ENCODE data around the gene RNU5B-1. TPM values are rescaled to one million over a fixed set of nuclear protein-coding genes. Genes with fewer than 3 reads are reported as not detected.

Gene RNU5B-1
- total RNA-seq, 1 donor from 2014 or later, result not detected

DNA sequence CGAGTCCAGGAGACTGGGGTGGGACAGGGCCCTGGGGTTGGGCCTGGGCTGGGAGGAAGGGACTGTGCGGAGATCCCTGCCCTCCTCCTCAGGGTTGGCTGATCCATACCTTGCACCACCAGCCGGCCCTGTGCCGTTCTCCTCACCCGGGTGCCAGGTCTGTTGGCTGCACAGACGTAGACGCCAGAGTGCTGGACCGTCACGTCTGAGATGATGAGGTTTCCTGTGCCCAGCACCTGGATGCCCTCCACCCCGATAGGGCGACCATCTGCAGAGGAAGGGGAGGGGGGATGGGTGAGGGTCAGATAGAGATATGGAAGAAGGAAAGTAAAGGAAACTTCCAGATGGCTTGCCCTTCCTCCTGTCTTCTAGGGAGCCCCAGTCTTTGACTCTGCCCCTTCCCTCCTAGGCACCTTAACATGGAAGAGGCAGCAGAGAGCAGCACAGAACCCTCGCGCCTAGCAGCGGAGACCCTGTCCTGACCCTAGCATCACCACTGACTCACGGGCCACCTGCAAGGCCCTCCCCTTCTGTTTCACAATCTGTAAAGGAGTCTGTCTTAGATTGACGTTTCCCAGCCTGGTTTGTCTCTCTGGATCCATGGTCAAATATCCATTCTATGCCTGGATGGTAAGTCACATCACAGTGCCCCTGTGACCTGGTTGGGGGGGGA is 28.8 kb downstream of the RNU5B-1 start:
- Mint-ChIP-seq H3K36me3 (ENCODE audit: low read depth) (no peaks in the 10 kb centered on the region), H3K27me3 (ENCODE audit: low read depth) (no peaks in the 10 kb centered on the region), H3K4me1 (ENCODE audit: low read depth) (no peaks in the 10 kb centered on the region), H3K4me3 (ENCODE audit: low read depth) (no peak overlapping the region), H3K9me3 (no peaks in the 10 kb centered on the region), H3K27ac (no peak overlapping the region)
- intact Hi-C loops (cut with micrococcal nuclease), result no loop called here
- DNase-seq (ENCODE audit: low spot score), result no peak

DNA sequence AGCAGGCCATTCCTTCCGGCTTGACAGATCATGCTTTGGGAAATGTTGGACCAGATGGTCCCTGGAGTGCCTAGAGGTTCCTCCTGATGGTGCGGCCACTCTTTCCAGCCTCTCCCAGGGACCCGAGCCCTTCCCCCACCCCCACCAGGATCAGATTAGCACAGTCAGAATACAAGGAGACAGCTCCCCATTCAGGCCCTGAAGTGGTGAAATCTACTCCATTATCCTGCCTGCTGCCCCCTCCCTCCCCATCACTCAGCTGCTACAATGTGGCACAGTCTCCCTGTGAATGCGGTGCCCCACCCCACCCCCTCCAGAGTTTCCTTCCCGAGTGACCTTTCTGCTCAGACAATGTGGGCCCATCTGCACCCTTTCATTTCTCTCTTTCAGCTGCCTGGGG is 29.4 kb downstream of the RNU5B-1 start:
- Mint-ChIP-seq H3K4me1 (ENCODE audit: low read depth) (no peaks in the 10 kb centered on the region), H3K4me3 (ENCODE audit: low read depth) (no peak overlapping the region), H3K36me3 (ENCODE audit: low read depth) (no peaks in the 10 kb centered on the region), H3K27me3 (ENCODE audit: low read depth) (no peaks in the 10 kb centered on the region), H3K27ac (no peak overlapping the region), H3K9me3 (no peaks in the 10 kb centered on the region)
- intact Hi-C loops (cut with micrococcal nuclease), result no loop called here
- DNase-seq (ENCODE audit: low spot score), result no peak

GRCh38 chr15:65334586-65335231 is 30.2 kb downstream of the RNU5B-1 start:
- H3K4me1 Mint-ChIP-seq (ENCODE audit: low read depth), result no peaks in the 10 kb centered on the region
- no peaks in the 10 kb centered on the region for H3K36me3 Mint-ChIP-seq (ENCODE audit: low read depth)
- H3K4me3 Mint-ChIP-seq (ENCODE audit: low read depth), result no peak overlapping the region
- H3K27ac Mint-ChIP-seq, result no peak overlapping the region
- no peaks in the 10 kb centered on the region for H3K9me3 Mint-ChIP-seq
- intact Hi-C loops (cut with micrococcal nuclease), result no loop called here
- no peak for DNase-seq (ENCODE audit: low spot score)
- H3K27me3 Mint-ChIP-seq (ENCODE audit: low read depth), result peaks cover 2% of the 10 kb centered on the region

- no peaks in the 10 kb centered on the region for H3K9me3 Mint-ChIP-seq
These were observed 31.0 kb downstream of the RNU5B-1 start for GRCh38 chr15:65335278-65336055.

DNA sequence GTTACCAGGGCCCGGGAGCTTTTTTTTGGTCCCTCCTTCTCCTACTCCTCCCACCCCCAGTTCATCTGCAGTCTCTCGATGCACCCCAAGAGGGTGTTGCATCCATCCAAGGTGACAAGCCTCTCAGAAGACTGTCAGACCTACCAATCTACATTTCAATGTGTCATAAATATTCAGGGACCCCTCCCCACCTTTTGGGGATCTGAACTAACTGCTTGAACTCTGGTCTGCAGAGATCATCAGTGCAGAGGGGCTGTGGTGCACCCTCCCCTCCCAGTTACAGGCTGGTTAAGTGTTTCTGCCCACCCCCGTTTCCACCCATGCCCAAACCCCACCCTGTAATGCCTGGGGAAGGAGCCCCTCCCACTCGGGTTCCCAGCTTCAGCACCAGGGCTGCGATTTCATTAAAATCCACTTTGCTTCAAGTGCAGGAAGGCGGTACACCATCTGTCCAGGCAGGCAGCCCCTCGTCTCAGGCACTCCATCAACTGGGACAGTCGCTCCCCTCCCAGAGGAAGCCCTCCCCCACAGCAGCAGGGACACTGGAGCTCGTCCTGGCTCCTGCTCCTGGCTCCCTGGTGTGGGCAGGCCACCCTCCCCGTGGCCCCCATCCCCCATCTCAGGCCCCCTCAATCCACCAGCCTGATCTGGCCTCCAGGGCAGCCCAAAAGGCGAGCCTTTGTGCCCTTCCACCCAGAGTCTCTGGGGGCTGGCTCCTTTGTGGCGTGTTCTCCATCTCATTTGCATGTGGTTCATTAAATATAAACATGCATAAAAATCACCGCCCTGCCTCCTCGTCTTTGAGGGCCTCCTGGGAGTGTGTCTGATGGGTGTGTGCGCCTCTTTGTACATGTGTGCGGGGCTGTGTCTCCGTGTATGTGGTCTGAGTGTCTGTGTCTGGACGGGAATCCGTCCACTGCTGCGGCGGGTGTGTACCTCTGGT is 32.3 kb downstream of the RNU5B-1 start:
- no peaks in the 10 kb centered on the region for H3K36me3 Mint-ChIP-seq (ENCODE audit: low read depth)
- no peak overlapping the region for H3K4me3 Mint-ChIP-seq (ENCODE audit: low read depth)
- DNase-seq (ENCODE audit: low spot score), result no peak
- H3K9me3 Mint-ChIP-seq, result no peaks in the 10 kb centered on the region
- H3K27me3 Mint-ChIP-seq (ENCODE audit: low read depth), result peaks cover 5% of the 10 kb centered on the region
- H3K27ac Mint-ChIP-seq, result no peak overlapping the region
- intact Hi-C loops (cut with micrococcal nuclease), result no loop called here
- H3K4me1 Mint-ChIP-seq (ENCODE audit: low read depth), result no peaks in the 10 kb centered on the region

More at GRCh38 chr15:65335278-65336055, 31.0 kb downstream of the RNU5B-1 start:
- Mint-ChIP-seq H3K27me3 (ENCODE audit: low read depth) (peaks cover 3% of the 10 kb centered on the region), H3K4me3 (ENCODE audit: low read depth) (no peak overlapping the region), H3K27ac (no peak overlapping the region), H3K4me1 (ENCODE audit: low read depth) (no peaks in the 10 kb centered on the region), H3K36me3 (ENCODE audit: low read depth) (no peaks in the 10 kb centered on the region)
- DNase-seq (ENCODE audit: low spot score), result no peak
- intact Hi-C loops (cut with micrococcal nuclease), result no loop called here

DNA sequence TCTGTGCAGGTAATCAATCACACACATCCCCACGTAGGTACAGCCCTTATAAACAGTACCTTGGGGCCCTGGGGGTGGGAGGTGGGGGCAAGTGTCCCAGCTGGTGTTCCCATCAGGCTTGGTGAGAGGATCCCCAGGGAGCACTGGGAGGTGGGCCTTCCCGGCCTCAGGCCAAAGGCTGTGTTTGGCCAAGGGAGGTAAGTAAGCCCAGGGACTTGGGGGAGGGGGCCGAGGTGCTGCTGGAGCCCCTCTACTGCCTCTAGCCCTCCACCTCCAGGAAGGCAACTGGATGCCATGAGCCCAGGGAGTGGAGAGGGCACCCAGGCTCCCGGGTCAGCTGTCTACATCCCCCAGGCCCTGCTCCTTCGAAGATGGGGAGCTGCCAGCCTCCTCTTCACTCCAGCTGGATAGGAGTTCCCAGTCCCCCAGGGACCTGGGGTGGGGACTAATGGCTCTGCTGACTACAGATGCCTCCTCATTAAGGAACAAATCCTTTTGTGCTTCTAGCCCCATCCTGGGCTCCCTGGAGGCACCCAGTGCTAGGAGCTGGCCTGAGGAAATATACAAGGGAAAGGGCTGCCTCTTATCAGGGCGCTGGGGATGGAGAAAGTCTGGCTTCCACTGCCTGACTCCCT is 33.1 kb downstream of the RNU5B-1 start:
- H3K36me3 Mint-ChIP-seq (ENCODE audit: low read depth), result no peaks in the 10 kb centered on the region
- no peaks in the 10 kb centered on the region for H3K9me3 Mint-ChIP-seq
- no peak for DNase-seq (ENCODE audit: low spot score)
- intact Hi-C loops (cut with micrococcal nuclease), result no loop called here
- H3K27ac Mint-ChIP-seq, result no peak overlapping the region
- H3K27me3 Mint-ChIP-seq (ENCODE audit: low read depth), result peaks cover 7% of the 10 kb centered on the region
- H3K4me3 Mint-ChIP-seq (ENCODE audit: low read depth), result no peak overlapping the region
- no peaks in the 10 kb centered on the region for H3K4me1 Mint-ChIP-seq (ENCODE audit: low read depth)

- intact Hi-C loops (cut with micrococcal nuclease), result no loop called here
- no peak overlapping the region for H3K27ac Mint-ChIP-seq
- no peak overlapping the region for H3K4me3 Mint-ChIP-seq (ENCODE audit: low read depth)
- no peak for DNase-seq (ENCODE audit: low spot score)
- H3K36me3 Mint-ChIP-seq (ENCODE audit: low read depth), result no peaks in the 10 kb centered on the region
- no peaks in the 10 kb centered on the region for H3K4me1 Mint-ChIP-seq (ENCODE audit: low read depth)
- peaks cover 8% of the 10 kb centered on the region for H3K27me3 Mint-ChIP-seq (ENCODE audit: low read depth)
- H3K9me3 Mint-ChIP-seq, result no peaks in the 10 kb centered on the region
These were observed 33.9 kb downstream of the RNU5B-1 start for GRCh38 chr15:65338366-65338765.

GRCh38 chr15:65338823-65339222 is 34.3 kb downstream of the RNU5B-1 start:
- H3K4me1 Mint-ChIP-seq (ENCODE audit: low read depth), result no peaks in the 10 kb centered on the region
- intact Hi-C loops (cut with micrococcal nuclease), result no loop called here
- H3K36me3 Mint-ChIP-seq (ENCODE audit: low read depth), result no peaks in the 10 kb centered on the region
- peaks cover 8% of the 10 kb centered on the region for H3K27me3 Mint-ChIP-seq (ENCODE audit: low read depth)
- H3K27ac Mint-ChIP-seq, result no peak overlapping the region
- no peaks in the 10 kb centered on the region for H3K9me3 Mint-ChIP-seq
- no peak overlapping the region for H3K4me3 Mint-ChIP-seq (ENCODE audit: low read depth)
- DNase-seq (ENCODE audit: low spot score), result no peak

DNA sequence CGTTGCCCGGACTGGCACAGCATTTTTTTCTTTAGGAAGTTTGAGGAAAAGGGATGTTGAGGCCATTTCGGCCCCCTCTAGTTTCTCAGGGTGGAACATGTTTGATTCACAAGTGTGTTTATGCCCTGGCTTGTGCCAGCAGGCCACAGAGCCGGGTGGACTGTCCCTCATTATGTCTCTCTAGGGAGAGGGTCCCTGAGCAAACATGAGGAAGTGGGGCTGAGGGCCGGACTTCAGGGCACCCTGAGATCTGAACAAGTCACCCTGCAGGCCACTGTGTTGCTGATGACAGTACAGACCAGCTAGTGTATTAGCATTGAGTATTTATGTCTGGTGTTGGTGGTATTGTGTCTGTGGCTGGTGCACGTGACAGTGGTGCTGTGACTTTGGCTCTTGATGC is 34.9 kb downstream of the RNU5B-1 start:
- DNase-seq (ENCODE audit: low spot score), result no peak
- Mint-ChIP-seq H3K9me3 (no peaks in the 10 kb centered on the region), H3K36me3 (ENCODE audit: low read depth) (no peaks in the 10 kb centered on the region), H3K27ac (no peak overlapping the region), H3K4me3 (ENCODE audit: low read depth) (no peak overlapping the region), H3K4me1 (ENCODE audit: low read depth) (no peaks in the 10 kb centered on the region), H3K27me3 (ENCODE audit: low read depth) (peaks cover 8% of the 10 kb centered on the region)
- intact Hi-C loops (cut with micrococcal nuclease), result no loop called here

DNA sequence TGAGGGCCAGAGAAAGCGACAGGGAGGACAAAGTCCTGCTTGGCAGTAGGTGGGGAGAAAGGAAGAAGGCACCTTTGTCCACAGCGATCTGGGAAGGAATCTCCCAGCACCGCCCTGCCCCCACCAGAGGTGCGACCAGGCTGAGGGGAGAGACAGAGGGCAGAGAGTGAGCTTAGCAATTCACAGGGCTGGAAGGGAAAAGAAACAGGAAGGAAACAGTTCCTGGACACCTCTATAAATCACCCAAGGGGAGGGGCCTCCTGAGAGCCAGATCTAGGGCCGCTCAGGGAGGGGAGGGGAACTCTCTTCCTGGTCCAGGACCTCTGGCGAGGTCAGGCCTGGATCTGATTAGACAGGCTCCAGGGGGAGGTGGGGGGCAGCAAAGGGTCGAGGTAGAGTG is 35.4 kb downstream of the RNU5B-1 start:
- intact Hi-C loops (cut with micrococcal nuclease), result no loop called here

GRCh38 chr15:65342493-65342892 is 38.0 kb downstream of the RNU5B-1 start:
- no peak for DNase-seq (ENCODE audit: low spot score)
- H3K36me3 Mint-ChIP-seq (ENCODE audit: low read depth), result no peaks in the 10 kb centered on the region

More for the DNA sequence above, 35.4 kb downstream of the RNU5B-1 start:
- peaks cover 8% of the 10 kb centered on the region for H3K27me3 Mint-ChIP-seq (ENCODE audit: low read depth)
- H3K4me1 Mint-ChIP-seq (ENCODE audit: low read depth), result no peaks in the 10 kb centered on the region
- DNase-seq (ENCODE audit: low spot score), result no peak
- H3K4me3 Mint-ChIP-seq (ENCODE audit: low read depth), result no peak overlapping the region
- no peaks in the 10 kb centered on the region for H3K36me3 Mint-ChIP-seq (ENCODE audit: low read depth)
- H3K27ac Mint-ChIP-seq, result no peak overlapping the region
- H3K9me3 Mint-ChIP-seq, result no peaks in the 10 kb centered on the region

DNA sequence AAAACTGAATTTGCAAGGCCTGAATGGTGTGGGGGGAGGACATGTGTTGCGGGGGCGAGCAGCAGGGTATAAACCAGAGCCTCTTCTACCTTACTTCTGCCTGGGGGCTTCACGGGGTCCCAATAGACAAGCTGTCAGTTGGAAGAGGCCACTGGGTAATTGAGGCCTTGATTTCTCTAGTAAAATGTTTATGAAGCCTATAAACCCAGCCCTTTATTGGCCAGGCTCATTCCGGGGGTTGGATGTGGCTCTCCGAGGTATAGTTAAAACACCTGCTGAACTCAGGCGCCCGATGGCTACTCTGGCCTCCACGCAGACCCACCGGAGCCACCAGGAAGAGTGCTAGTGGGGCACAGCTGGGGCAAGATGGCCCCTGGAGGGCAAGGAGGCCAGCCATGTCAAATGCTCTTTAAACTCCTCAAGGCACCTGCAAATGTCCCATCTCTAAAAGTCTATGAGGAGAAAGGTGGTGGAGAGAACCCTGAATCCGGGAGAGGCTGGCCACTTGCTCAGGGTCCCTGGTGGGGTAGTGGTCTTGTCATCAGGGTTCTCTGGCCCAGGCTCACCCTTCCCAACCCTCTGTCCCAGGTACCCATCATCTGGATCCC is 39.0 kb downstream of the RNU5B-1 start:
- no peaks in the 10 kb centered on the region for H3K9me3 Mint-ChIP-seq
- intact Hi-C loops (cut with micrococcal nuclease), result no loop called here
- peaks cover 8% of the 10 kb centered on the region for H3K27me3 Mint-ChIP-seq (ENCODE audit: low read depth)
- H3K4me1 Mint-ChIP-seq (ENCODE audit: low read depth), result no peaks in the 10 kb centered on the region
- no peak overlapping the region for H3K4me3 Mint-ChIP-seq (ENCODE audit: low read depth)
- no peaks in the 10 kb centered on the region for H3K36me3 Mint-ChIP-seq (ENCODE audit: low read depth)
- no peak for DNase-seq (ENCODE audit: low spot score)
- H3K27ac Mint-ChIP-seq, result no peak overlapping the region

More at GRCh38 chr15:65342493-65342892, 38.0 kb downstream of the RNU5B-1 start:
- Mint-ChIP-seq H3K27me3 (ENCODE audit: low read depth) (peaks cover 8% of the 10 kb centered on the region), H3K4me3 (ENCODE audit: low read depth) (no peak overlapping the region), H3K4me1 (ENCODE audit: low read depth) (no peaks in the 10 kb centered on the region), H3K9me3 (no peaks in the 10 kb centered on the region), H3K27ac (no peak overlapping the region)
- intact Hi-C loops (cut with micrococcal nuclease), result no loop called here
